PC-9 (cell line): ENCODE measurements around the gene ERC2.

Experiments used
- CTCF ChIP-seq: fragments of 200-600 bp; sonication (generic); conservative IDR thresholded peaks from 2 replicates; pipeline ENCODE4 v1.6.1; 2017; ENCODE audit warnings: mixed run types, antibody characterized with exemption, mild to moderate bottlenecking, moderate library complexity
- EZH2 ChIP-seq: fragments of 200-600 bp; sonication (generic); IDR thresholded peaks from 2 replicates; pipeline ENCODE4 v1.8.0; 2017; ENCODE audit warnings: antibody characterized with exemption, low read depth

- TF ChIP-seq CTCF: no peak
- no peak for TF ChIP-seq EZH2
Measured at GRCh38 chr3:56164436-56164835, 303.8 kb downstream of the ERC2 start.
